OCI-LY3 (cell line): ENCODE measurements around the gene P2RX2.

ENCODE experiments used
- H2AFZ ChIP-seq: fragments of 200-600, 300-600 bp; shearing (Covaris generic); 2 replicates; pipeline ENCODE4 v1.6.0; 2014; ENCODE audit warnings: antibody characterized with exemption, low read depth, low read length
- H3K27ac ChIP-seq: fragments of 200-600, 300-600 bp; sonication (generic); 2 replicates; pipeline ENCODE4 v1.5.1; 2014; ENCODE audit warnings: mild to moderate bottlenecking, low read length, moderate library complexity, mixed read lengths
- H3K27me3 ChIP-seq: fragments of 200-600, 300-600 bp; sonication (generic); 2 replicates; pipeline ENCODE4 v1.6.1; 2014; ENCODE audit warnings: low read depth, low read length, mixed read lengths
- H3K36me3 ChIP-seq: fragments of 200-600, 300-600 bp; sonication (generic); replicated peaks from 2 replicates; pipeline ENCODE3; 2014; ENCODE audit warnings: low read depth, low read length, mixed read lengths
- H3K4me1 ChIP-seq: fragments of 300-600, 200-600 bp; sonication (generic); 2 replicates; pipeline ENCODE4 v1.6.1; 2014; ENCODE audit warnings: low read length, mixed read lengths
- H3K4me2 ChIP-seq: fragments of 200-600, 300-600 bp; sonication (generic); 2 replicates; pipeline ENCODE4 v1.6.1; 2014; ENCODE audit warnings: low read length, mixed read lengths
- H3K4me3 ChIP-seq: fragments of 300-600, 200-600 bp; sonication (generic); 2 replicates; pipeline ENCODE4 v1.5.1; 2014; ENCODE audit warnings: antibody characterized with exemption, mild to moderate bottlenecking, low read length, moderate library complexity
- H3K79me2 ChIP-seq: fragments of 300-600, 200-600 bp; shearing (Covaris generic); 2 replicates; pipeline ENCODE4 v1.6.1; 2014; ENCODE audit warnings: mild to moderate bottlenecking, low read length, mixed read lengths
- H3K9ac ChIP-seq: fragments of 300-600, 200-600 bp; shearing (Covaris generic); 2 replicates; pipeline ENCODE4 v1.6.0; 2014; ENCODE audit warnings: mild to moderate bottlenecking, low read length, moderate library complexity
- H3K9me3 ChIP-seq: fragments of 200-600, 300-600 bp; shearing (Covaris generic); 2 replicates; pipeline ENCODE4 v1.6.1; 2014; ENCODE audit warnings: low read length, mixed read lengths; ENCODE audit not compliant: insufficient read depth
- H4K20me1 ChIP-seq: fragments of 200-600, 300-600 bp; sonication (generic); 2 replicates; pipeline ENCODE4 v1.6.1; 2016; ENCODE audit warnings: low read length, mixed read lengths; ENCODE audit not compliant: insufficient read depth
- EZH2phosphoT487 ChIP-seq: fragments of 200-600 bp; shearing (Covaris generic); IDR thresholded peaks from 2 replicates; pipeline ENCODE4 v1.6.1; 2018; ENCODE audit warnings: antibody characterized with exemption, mixed run types, low read depth
- TF ChIP-seq, protein P1 (sequence below): fragments of 200-600, 300-600 bp; sonication (generic); IDR thresholded peaks from 2 replicates; pipeline ENCODE4 v1.5.1; 2014; ENCODE audit warnings: antibody characterized with exemption, low read length, low read depth

The P2RX2 gene

DNA sequence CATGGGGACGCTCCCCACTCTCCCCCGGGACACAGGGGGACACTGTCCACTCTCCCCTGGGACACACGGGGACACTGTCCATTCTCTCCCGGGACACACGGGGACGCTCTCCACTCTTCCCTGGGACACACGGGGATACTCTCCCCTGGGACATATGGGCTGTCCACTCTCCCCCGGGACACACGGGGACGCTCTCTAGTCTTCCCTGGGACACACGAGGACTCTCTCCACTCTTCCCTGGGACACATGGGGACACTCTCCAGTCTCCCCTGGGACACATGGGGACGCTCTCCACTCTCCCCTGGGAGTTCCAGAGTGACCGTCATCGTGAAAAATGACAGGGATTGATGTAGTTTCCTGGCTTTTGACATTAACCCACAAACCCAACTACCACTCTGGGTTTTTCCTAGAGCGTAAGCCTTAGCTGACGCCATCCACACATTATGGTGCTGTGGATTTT lies 3.0 kb upstream of the P2RX2 start:
- Histone ChIP-seq H3K36me3 (no peaks in the 10 kb centered on the region), H3K4me1 (peaks cover 7% of the 10 kb centered on the region; the same call in 1 of the 2 replicates), H4K20me1 (no peaks in the 10 kb centered on the region), H3K27ac (no peak overlapping the region), H3K9ac (no peak overlapping the region), H3K27me3 (no peaks in the 10 kb centered on the region), H3K4me2 (no peak overlapping the region), H3K79me2 (no peaks in the 10 kb centered on the region), H3K4me3 (no peak overlapping the region), H2AFZ (no peak overlapping the region), H3K9me3 (no peaks in the 10 kb centered on the region)
- no peak for TF ChIP-seq EZH2phosphoT487
- TF ChIP-seq, protein P1, sequence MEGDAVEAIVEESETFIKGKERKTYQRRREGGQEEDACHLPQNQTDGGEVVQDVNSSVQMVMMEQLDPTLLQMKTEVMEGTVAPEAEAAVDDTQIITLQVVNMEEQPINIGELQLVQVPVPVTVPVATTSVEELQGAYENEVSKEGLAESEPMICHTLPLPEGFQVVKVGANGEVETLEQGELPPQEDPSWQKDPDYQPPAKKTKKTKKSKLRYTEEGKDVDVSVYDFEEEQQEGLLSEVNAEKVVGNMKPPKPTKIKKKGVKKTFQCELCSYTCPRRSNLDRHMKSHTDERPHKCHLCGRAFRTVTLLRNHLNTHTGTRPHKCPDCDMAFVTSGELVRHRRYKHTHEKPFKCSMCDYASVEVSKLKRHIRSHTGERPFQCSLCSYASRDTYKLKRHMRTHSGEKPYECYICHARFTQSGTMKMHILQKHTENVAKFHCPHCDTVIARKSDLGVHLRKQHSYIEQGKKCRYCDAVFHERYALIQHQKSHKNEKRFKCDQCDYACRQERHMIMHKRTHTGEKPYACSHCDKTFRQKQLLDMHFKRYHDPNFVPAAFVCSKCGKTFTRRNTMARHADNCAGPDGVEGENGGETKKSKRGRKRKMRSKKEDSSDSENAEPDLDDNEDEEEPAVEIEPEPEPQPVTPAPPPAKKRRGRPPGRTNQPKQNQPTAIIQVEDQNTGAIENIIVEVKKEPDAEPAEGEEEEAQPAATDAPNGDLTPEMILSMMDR, result no peak

DNA sequence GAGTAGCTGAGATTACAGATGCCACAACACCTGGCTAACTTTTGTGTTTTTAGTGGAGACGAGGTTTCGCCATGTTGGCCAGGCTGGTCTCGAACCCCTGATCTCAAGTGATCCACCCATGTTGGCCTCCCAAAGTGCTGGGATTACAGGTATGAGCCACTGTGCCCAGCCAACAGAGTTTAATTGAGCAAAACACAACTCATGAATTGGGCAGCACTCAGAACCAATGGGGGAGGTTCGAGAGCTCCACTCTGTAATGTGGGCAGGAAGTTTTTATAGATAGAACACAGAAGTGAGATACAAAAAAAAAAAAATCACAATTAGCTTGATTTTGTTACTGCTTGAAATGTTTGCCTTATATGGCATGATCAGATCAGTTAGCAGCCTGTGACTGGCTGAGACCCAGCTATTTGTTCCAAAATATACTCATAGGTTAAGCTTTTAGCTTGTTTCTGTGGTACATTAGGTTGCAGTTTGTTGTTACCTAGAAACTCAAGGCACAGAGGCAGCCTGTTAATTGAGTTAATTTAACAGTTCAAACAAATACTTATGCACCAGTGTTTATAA lies 1.4 kb upstream of the P2RX2 start:
- H3K4me2 ChIP-seq, result no peak overlapping the region
- H3K4me1 ChIP-seq, result peaks cover 7% of the 10 kb centered on the region; the same call in 1 of the 2 replicates
- TF ChIP-seq, protein P1, result no peak
- TF ChIP-seq EZH2phosphoT487, result no peak

DNA sequence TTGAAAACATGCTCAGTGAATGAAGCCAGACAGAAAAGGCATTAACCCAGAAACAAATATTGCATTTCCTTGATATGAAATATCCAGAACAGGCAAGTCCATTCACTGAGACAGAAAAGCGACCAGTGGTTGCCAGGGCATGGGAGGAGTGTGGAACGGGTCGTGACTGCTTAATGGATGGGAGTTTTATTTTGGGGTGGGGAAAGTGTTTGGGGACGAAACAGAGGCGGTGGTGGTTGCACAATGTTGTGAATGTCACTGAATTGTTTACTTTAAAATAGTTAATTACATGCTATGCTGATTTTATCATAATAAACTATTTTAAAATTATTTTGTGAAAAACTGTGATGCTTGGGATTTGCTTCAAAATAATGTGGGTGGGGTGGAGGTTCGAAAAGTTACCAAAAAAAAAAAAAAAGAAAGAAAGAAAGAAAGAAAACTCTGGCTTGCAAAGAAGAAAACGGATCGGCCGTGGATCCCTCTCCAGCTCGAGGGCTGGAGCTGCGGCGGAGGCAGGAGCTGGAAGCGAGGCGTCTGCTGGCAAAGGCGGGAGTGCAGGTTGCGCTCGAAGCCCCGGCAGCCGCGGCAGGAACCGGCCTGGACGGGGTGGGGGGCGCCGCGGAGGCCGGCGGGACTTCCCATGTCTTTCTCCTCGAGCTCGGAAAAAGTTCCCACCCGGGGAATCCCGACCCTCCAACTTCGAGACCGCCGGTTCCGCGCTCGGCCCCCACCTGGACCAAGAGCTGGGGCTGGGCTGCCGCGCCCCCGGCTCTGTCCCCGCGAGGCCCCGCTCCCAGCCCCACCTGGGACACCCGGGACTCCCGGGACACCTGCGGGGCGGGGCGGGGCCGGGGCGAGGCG lies 524 bp upstream of the P2RX2 start:
- H3K27me3 ChIP-seq, result no peaks in the 10 kb centered on the region
- H3K9ac ChIP-seq, result no peak overlapping the region
- no peaks in the 10 kb centered on the region for H3K36me3 ChIP-seq
- H2AFZ ChIP-seq, result no peak overlapping the region
- no peak overlapping the region for H3K4me2 ChIP-seq
- no peak overlapping the region for H3K4me3 ChIP-seq
- no peaks in the 10 kb centered on the region for H3K9me3 ChIP-seq
- TF ChIP-seq, protein P1, result no peak
- TF ChIP-seq EZH2phosphoT487, result no peak
- peaks cover 7% of the 10 kb centered on the region; the same call in 1 of the 2 replicates for H3K4me1 ChIP-seq
- H3K27ac ChIP-seq, result no peak overlapping the region
- H3K79me2 ChIP-seq, result no peaks in the 10 kb centered on the region
- H4K20me1 ChIP-seq, result no peaks in the 10 kb centered on the region

More for the DNA sequence above, 1.4 kb upstream of the P2RX2 start:
- no peaks in the 10 kb centered on the region for H3K27me3 ChIP-seq
- H3K79me2 ChIP-seq, result no peaks in the 10 kb centered on the region
- H3K36me3 ChIP-seq, result no peaks in the 10 kb centered on the region
- no peak overlapping the region for H3K9ac ChIP-seq
- no peak overlapping the region for H3K4me3 ChIP-seq
- no peak overlapping the region for H2AFZ ChIP-seq
- no peaks in the 10 kb centered on the region for H3K9me3 ChIP-seq
- H4K20me1 ChIP-seq, result no peaks in the 10 kb centered on the region
- no peak overlapping the region for H3K27ac ChIP-seq

DNA sequence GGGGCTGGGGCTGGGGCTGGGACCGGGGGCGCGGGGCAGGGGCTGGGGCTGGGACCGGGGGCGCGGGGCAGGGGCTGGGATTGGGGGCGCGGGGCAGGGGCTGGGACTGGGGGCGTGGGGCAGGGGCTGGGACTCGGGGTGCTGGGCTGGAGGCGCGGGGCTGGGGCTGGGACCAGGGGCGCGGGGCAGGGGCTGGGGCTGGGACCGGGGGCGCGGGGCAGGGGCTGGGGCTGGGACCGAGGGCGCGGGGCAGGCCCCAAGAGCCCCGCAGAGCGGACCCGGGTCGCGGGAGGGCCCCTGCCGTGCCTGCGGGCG lies 452 bp downstream of the P2RX2 start:
- TF ChIP-seq, protein P1, result no peak
- TF ChIP-seq EZH2phosphoT487, result no peak
- Histone ChIP-seq H4K20me1 (no peaks in the 10 kb centered on the region), H3K79me2 (no peaks in the 10 kb centered on the region), H3K36me3 (peaks cover 8% of the 10 kb centered on the region), H2AFZ (no peak overlapping the region), H3K27ac (no peak overlapping the region), H3K9me3 (no peaks in the 10 kb centered on the region), H3K4me2 (no peak overlapping the region), H3K27me3 (no peaks in the 10 kb centered on the region), H3K4me1 (peaks cover 7% of the 10 kb centered on the region; the same call in 1 of the 2 replicates), H3K9ac (no peak overlapping the region), H3K4me3 (no peak overlapping the region)
